Measurements from ENCODE around the gene CEP135.
"Not testable (repeated sequence)": the region's sequence is repeated elsewhere in the genome, so short reads cannot be mapped to it uniquely, and the experiment has no call there.

The CEP135 gene

GRCh38 chr4:55948726-55949481 is at the start of gene CEP135:
CEP135 (plus strand) TSS chr4:55948945; CDS start chr4:55952131, 3,186 bp downstream.
- DNase-seq (ENCODE audit: low read depth) = peak; percentile 88

- DNase-seq (ENCODE audit: low read depth) = no peak
Measured at GRCh38 chr4:55902677-55903076, 46.1 kb upstream of the CEP135 start.

- DNase-seq (ENCODE audit: low read depth) = no peak
Measured at GRCh38 chr4:55903577-55903976, 45.2 kb upstream of the CEP135 start.

GRCh38 chr4:55904576-55904975 is 44.2 kb upstream of the CEP135 start:
- DNase-seq (ENCODE audit: low read depth) = no peak

- DNase-seq (ENCODE audit: low read depth) = no peak
Measured at GRCh38 chr4:55906323-55906722, 42.4 kb upstream of the CEP135 start.

GRCh38 chr4:55906989-55907388 is 41.8 kb upstream of the CEP135 start:
- no peak for DNase-seq (ENCODE audit: low read depth)

- no peak for DNase-seq (ENCODE audit: low read depth)
Measured at GRCh38 chr4:55907469-55907868, 41.3 kb upstream of the CEP135 start.

- no peak for DNase-seq (ENCODE audit: low read depth)
Measured at GRCh38 chr4:55910140-55910539, 38.6 kb upstream of the CEP135 start.

GRCh38 chr4:55912249-55912648 is 36.5 kb upstream of the CEP135 start:
- DNase-seq (ENCODE audit: low read depth) = no peak

- DNase-seq (ENCODE audit: low read depth) = no peak
Measured at GRCh38 chr4:55920571-55920970, 28.2 kb upstream of the CEP135 start.

- DNase-seq (ENCODE audit: low read depth) = no peak
Measured at GRCh38 chr4:55921093-55921492, 27.7 kb upstream of the CEP135 start.

- DNase-seq (ENCODE audit: low read depth) = no peak
Measured at GRCh38 chr4:55925241-55925640, 23.5 kb upstream of the CEP135 start.

- no peak for DNase-seq (ENCODE audit: low read depth)
Measured at GRCh38 chr4:55926610-55927009, 22.1 kb upstream of the CEP135 start.

- no peak for DNase-seq (ENCODE audit: low read depth)
Measured at GRCh38 chr4:55927803-55928437, 20.8 kb upstream of the CEP135 start.

- DNase-seq (ENCODE audit: low read depth) = no peak
Measured at GRCh38 chr4:55928846-55929245, 19.9 kb upstream of the CEP135 start.

GRCh38 chr4:55931043-55931442 is 17.7 kb upstream of the CEP135 start:
- no peak for DNase-seq (ENCODE audit: low read depth)

- no peak for DNase-seq (ENCODE audit: low read depth)
Measured at GRCh38 chr4:55931833-55932232, 16.9 kb upstream of the CEP135 start.

GRCh38 chr4:55932511-55932910 is 16.2 kb upstream of the CEP135 start:
- no peak for DNase-seq (ENCODE audit: low read depth)

- DNase-seq (ENCODE audit: low read depth) = no peak
Measured at GRCh38 chr4:55933611-55934010, 15.1 kb upstream of the CEP135 start.

- not testable (repeated sequence) for DNase-seq (ENCODE audit: low read depth)
Measured at GRCh38 chr4:55935907-55936306, 12.8 kb upstream of the CEP135 start.

- DNase-seq (ENCODE audit: low read depth) = no peak
Measured at GRCh38 chr4:55938481-55938880, 10.3 kb upstream of the CEP135 start.

- no peak for DNase-seq (ENCODE audit: low read depth)
Measured at GRCh38 chr4:55939421-55939820, 9.3 kb upstream of the CEP135 start.

GRCh38 chr4:55941881-55942396 is 6.8 kb upstream of the CEP135 start:
- no peak for DNase-seq (ENCODE audit: low read depth)
